IMR-90 (cell line): Measurements from ENCODE around the gene TAOK1. TPM values are rescaled to one million over a fixed set of nuclear protein-coding genes. Genes with fewer than 3 reads are reported as not detected.

Experiments used
- ATAC-seq: fragments of 200-7000 bp; cut with Tn5 transposase; 2 replicates; pipeline ENCODE4 v1.9.1; 2020; ENCODE audit warnings: low read depth, mild to moderate bottlenecking, moderate library complexity
- BruUV-seq: library from RNA; stranded (reverse); fragments of 400-500 nt; replicated peaks from 2 replicates; lab custom pipeline; 2021; lab: Mats Ljungman, UMichigan
- CTCF ChIA-PET: fragments of 300-600 bp; formaldehyde crosslinking; extraction: SDS; loops from one replicate; lab custom pipeline; 2021; ENCODE audit warnings: antibody characterized with exemption; lab: Yijun Ruan, JAX
- POLR2A ChIA-PET: fragments of 300-600 bp; sonication (Branson Sonifier 250); formaldehyde crosslinking; loops from one replicate; lab custom pipeline; 2022; ENCODE audit warnings: antibody characterized with exemption; ENCODE audit not compliant: unreplicated experiment; lab: Charles Lee
- DNase-seq: peaks from one replicate; pipeline ENCODE4 v3.0.0; 2013
- H2AFZ ChIP-seq: replicated peaks from 2 replicates; pipeline ENCODE3; 2013; ENCODE audit warnings: low read length, mild to moderate bottlenecking; ENCODE audit not compliant: poor library complexity
- H2AK5ac ChIP-seq: 2 replicates; pipeline ENCODE4 v1.6.1; 2013; ENCODE audit warnings: low read depth, low read length, inconsistent platforms
- H2AK9ac ChIP-seq: replicated peaks from 2 replicates; pipeline ENCODE3; 2013; ENCODE audit warnings: mild to moderate bottlenecking, low read depth, low read length, moderate library complexity; ENCODE audit not compliant: poor library complexity
- H2BK120ac ChIP-seq: 2 replicates; pipeline ENCODE4 v1.6.1; 2013; ENCODE audit warnings: low read depth, low read length, inconsistent platforms
- H2BK15ac ChIP-seq: 3 replicates; pipeline ENCODE4 v1.6.1; 2013; ENCODE audit warnings: low read depth, low read length, inconsistent platforms
- H2BK20ac ChIP-seq: 2 replicates; pipeline ENCODE4 v1.6.1; 2013; ENCODE audit warnings: low read depth, mild to moderate bottlenecking, inconsistent platforms, low read length, moderate library complexity
- H2BK5ac ChIP-seq: 2 replicates; pipeline ENCODE4 v1.6.1; 2013; ENCODE audit warnings: mild to moderate bottlenecking, low read depth, low read length, inconsistent platforms; ENCODE audit not compliant: poor library complexity, severe bottlenecking
- H3K14ac ChIP-seq: replicated peaks from 2 replicates; pipeline ENCODE4 v1.6.1; 2013; ENCODE audit warnings: low read depth, low read length, inconsistent platforms
- H3K18ac ChIP-seq: 2 replicates; pipeline ENCODE4 v1.6.1; 2013; ENCODE audit warnings: low read depth, low read length, control low read depth
- H3K23ac ChIP-seq: 2 replicates; pipeline ENCODE4 v1.6.1; 2013; ENCODE audit warnings: low read depth, low read length, inconsistent platforms
- H3K27ac ChIP-seq: 2 replicates; pipeline ENCODE4 v1.5.1; 2013; ENCODE audit warnings: mild to moderate bottlenecking, control low read depth, low read length; ENCODE audit not compliant: insufficient read depth
- H3K27me3 ChIP-seq: 2 replicates; pipeline ENCODE4 v1.6.1; 2013; ENCODE audit warnings: low read length; ENCODE audit not compliant: control insufficient read depth, insufficient read depth
- H3K36me3 ChIP-seq: 2 replicates; pipeline ENCODE4 v1.6.1; 2013; ENCODE audit warnings: low read length, mixed read lengths; ENCODE audit not compliant: control insufficient read depth, insufficient read depth
- H3K4ac ChIP-seq: 2 replicates; pipeline ENCODE4 v1.6.1; 2013; ENCODE audit warnings: low read depth, low read length, inconsistent platforms
- H3K4me1 ChIP-seq: 2 replicates; pipeline ENCODE4 v1.6.1; 2013; ENCODE audit warnings: low read length, mixed read lengths; ENCODE audit not compliant: control insufficient read depth, insufficient read depth
- H3K4me2 ChIP-seq: 2 replicates; pipeline ENCODE4 v1.6.1; 2013; ENCODE audit warnings: low read depth, mild to moderate bottlenecking, control low read depth, low read length, moderate library complexity
- H3K4me3 ChIP-seq: 2 replicates; pipeline ENCODE4 v1.5.1; 2013; ENCODE audit warnings: low read depth, mild to moderate bottlenecking, control low read depth, low read length, moderate library complexity; ENCODE audit not compliant: insufficient read depth
- H3K56ac ChIP-seq: 2 replicates; pipeline ENCODE4 v1.6.1; 2013; ENCODE audit warnings: low read length, inconsistent platforms; ENCODE audit not compliant: insufficient read depth; ENCODE audit errors: extremely low read depth
- H3K79me1 ChIP-seq, 2 experiments: 2 replicates each; pipeline ENCODE4 v1.6.1; 2013; ENCODE audit warnings: low read length in 2 of 2, inconsistent platforms in 1 of 2, low read depth in 1 of 2
- H3K9ac ChIP-seq: 2 replicates; pipeline ENCODE4 v1.6.1; 2013; ENCODE audit warnings: low read depth, low read length, control low read depth
- H3K9me1 ChIP-seq: 2 replicates; pipeline ENCODE4 v1.6.1; 2013; ENCODE audit warnings: low read length, inconsistent platforms; ENCODE audit not compliant: insufficient read depth
- H3K9me3 ChIP-seq: 2 replicates; pipeline ENCODE4 v1.6.1; 2013; ENCODE audit warnings: low read length; ENCODE audit not compliant: control insufficient read depth, insufficient read depth
- H4K20me1 ChIP-seq: 2 replicates; pipeline ENCODE4 v1.6.1; 2013; ENCODE audit warnings: low read length, inconsistent platforms; ENCODE audit not compliant: insufficient read depth
- H4K5ac ChIP-seq: 2 replicates; pipeline ENCODE4 v1.6.1; 2013; ENCODE audit warnings: mild to moderate bottlenecking, low read depth, low read length, control low read depth
- H4K8ac ChIP-seq, 2 experiments: 2 replicates each; pipeline ENCODE4 v1.6.1; 2013; ENCODE audit warnings: low read depth in 2 of 2, low read length in 2 of 2, control low read depth in 1 of 2, inconsistent platforms in 1 of 2
- H4K91ac ChIP-seq: 2 replicates; pipeline ENCODE4 v1.6.1; 2013; ENCODE audit warnings: low read depth, low read length, inconsistent platforms; ENCODE audit not compliant: insufficient read depth
- SMC3 ChIP-seq: fragments of 150-350 bp; IDR thresholded peaks from 2 replicates; pipeline ENCODE4 v1.6.1; 2016; ENCODE audit warnings: low read depth, mild to moderate bottlenecking, antibody characterized with exemption, low read length, moderate library complexity
- WGBS, 2 experiments: methylation state at CpG; one replicate each; pipeline versions ENCODE4 v1.1.5 to v1.1.7; 2013; ENCODE audit warnings: missing lambda C conversion rate in 2 of 2; ENCODE audit not compliant: insufficient read length in 1 of 2; ENCODE audit errors: extremely low coverage in 2 of 2; 5-methylcytosine and 5-hydroxymethylcytosine counted together
- dilution Hi-C: fragments of 300-500 bp; cut with HindIII; formaldehyde crosslinking; loops from one replicate; pipeline ENCODE4 v1.14.3; 2018; ENCODE audit warnings: low sequenced_read_pairs; ENCODE audit not compliant: unreplicated experiment
- in situ Hi-C: fragments of 300-500 bp; cut with MboI; formaldehyde crosslinking; loops from 3 replicates; pipeline ENCODE4 v1.14.3; 2019; ENCODE audit warnings: low sequenced_read_pairs, inconsistent platforms, mixed read lengths
- intact Hi-C: fragments of 100-400 bp; cut with micrococcal nuclease; formaldehyde crosslinking; loops from 2 replicates; pipeline ENCODE4 v1.10.0; 2022
- polyA plus RNA-seq, 3 experiments: library from polyadenylated mRNA; depleted of rRNA; stranded (reverse); fragments of >200 nt; gene quantifications; 2 replicates each; pipeline ENCODE4 v1.2.3, GENCODE V29; 2012; ENCODE audit warnings: low replicate concordance in 1 of 3
- total RNA-seq: library from RNA; depleted of rRNA; stranded (reverse); fragments of >200 nt; gene quantifications from 2 replicates; pipeline ENCODE4 v1.2.3, GENCODE V29; 2012
- TF ChIP-seq, protein P1 (sequence below): conservative IDR thresholded peaks from 2 replicates; pipeline ENCODE4 v1.5.1; 2012; ENCODE audit warnings: mild to moderate bottlenecking, low read depth, low read length, improper control_type of control experiment

TAOK1 gene
- total and polyA plus RNA-seq, 2 of the 4 experiments (the other 2 are of a cell fraction), result 9.8 to 91.8 TPM

DNA sequence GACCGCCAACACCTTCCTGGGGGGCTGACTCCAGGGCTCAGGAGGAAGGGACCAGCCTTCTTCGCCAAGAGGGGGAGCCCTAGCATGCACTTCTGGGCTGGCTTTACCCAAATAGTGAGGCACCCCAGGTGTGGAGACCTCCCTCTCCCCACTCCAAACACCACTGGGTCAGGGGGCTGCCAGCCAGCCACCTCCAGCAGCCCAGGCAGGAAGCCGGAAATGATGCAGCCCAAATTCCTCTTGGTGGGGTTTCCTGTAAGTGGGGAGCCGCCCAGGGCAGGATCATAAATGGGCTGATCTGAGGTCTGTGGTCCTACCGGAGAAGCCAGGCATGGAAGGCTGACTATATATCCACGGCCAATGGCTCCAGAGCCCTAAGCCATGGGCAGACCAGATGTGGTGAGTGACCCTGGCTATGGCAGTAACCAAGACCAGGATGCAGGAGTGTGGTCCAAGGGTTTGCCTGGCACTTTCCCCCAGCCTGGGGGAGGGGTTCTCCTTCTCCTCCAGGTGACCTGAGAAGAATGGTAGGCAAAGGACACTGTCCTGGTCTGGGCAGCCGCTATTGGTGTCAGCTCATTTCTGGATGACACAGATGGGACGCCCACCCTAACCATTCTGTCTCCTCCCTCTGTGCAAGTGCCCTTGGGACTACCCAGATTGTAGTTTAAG, 195.1 kb downstream of the TAOK1 start:
- peak overlapping the region; percentile 30 for H2AK5ac ChIP-seq
- H3K14ac ChIP-seq, result peak overlapping the region; percentile 2; the same call in 1 of the 2 replicates
- H3K56ac ChIP-seq, result no peak overlapping the region
- ChIA-PET POLR2A (no interaction called here), CTCF (no interaction called here)
- no peak overlapping the region; the same call in 1 of the 2 replicates for H3K4ac ChIP-seq
- H3K9me3 ChIP-seq, result no peaks in the 10 kb centered on the region
- no peak for DNase-seq
- H4K5ac ChIP-seq, result no peak overlapping the region
- H2AK9ac ChIP-seq, result peak overlapping the region; percentile 68
- no peaks in the 10 kb centered on the region for H3K27me3 ChIP-seq
- H3K27ac ChIP-seq, result no peak overlapping the region
- peaks cover 26% of the 10 kb centered on the region for H3K4me1 ChIP-seq
- H3K23ac ChIP-seq, result peak overlapping the region; percentile 10; the same call in 1 of the 2 replicates
- H3K4me2 ChIP-seq, result no peak overlapping the region
- intact Hi-C loops, result no loop called here
- peak overlapping the region; percentile 39; the same call in 1 of the 2 replicates for H4K91ac ChIP-seq
- H2AFZ ChIP-seq, result peak overlapping the region; percentile 41
- H4K8ac ChIP-seq, result no peak overlapping the region
- H3K9ac ChIP-seq, result no peak overlapping the region
- no peak overlapping the region for H2BK5ac ChIP-seq
- no peak overlapping the region for H2BK20ac ChIP-seq
- TF ChIP-seq SMC3, result no peak
- TF ChIP-seq, protein P1, sequence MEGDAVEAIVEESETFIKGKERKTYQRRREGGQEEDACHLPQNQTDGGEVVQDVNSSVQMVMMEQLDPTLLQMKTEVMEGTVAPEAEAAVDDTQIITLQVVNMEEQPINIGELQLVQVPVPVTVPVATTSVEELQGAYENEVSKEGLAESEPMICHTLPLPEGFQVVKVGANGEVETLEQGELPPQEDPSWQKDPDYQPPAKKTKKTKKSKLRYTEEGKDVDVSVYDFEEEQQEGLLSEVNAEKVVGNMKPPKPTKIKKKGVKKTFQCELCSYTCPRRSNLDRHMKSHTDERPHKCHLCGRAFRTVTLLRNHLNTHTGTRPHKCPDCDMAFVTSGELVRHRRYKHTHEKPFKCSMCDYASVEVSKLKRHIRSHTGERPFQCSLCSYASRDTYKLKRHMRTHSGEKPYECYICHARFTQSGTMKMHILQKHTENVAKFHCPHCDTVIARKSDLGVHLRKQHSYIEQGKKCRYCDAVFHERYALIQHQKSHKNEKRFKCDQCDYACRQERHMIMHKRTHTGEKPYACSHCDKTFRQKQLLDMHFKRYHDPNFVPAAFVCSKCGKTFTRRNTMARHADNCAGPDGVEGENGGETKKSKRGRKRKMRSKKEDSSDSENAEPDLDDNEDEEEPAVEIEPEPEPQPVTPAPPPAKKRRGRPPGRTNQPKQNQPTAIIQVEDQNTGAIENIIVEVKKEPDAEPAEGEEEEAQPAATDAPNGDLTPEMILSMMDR, result peak; percentile 26; the same call in 1 of the 2 replicates
- in situ Hi-C loops, result no loop called here
- no peak overlapping the region for H2BK15ac ChIP-seq
- peaks cover 62% of the 10 kb centered on the region for H4K20me1 ChIP-seq
- peaks cover 24% of the 10 kb centered on the region for H3K36me3 ChIP-seq
- no TSS peak for BruUV-seq
- dilution Hi-C loops, result no loop called here
- no peak overlapping the region for H2BK120ac ChIP-seq
- no peak overlapping the region for H3K18ac ChIP-seq
- H3K4me3 ChIP-seq, result no peak overlapping the region
- H3K9me1 ChIP-seq, result peaks cover 26% of the 10 kb centered on the region
- ATAC-seq, result no peak
- H3K79me1 ChIP-seq, result peaks cover 38 to 85% of the 10 kb centered on the region in 2 experiments
- WGBS, 2 experiments, result 87% methylated on average over 3 of the region's 8 CpGs; no CpG with 5 or more reads in 1 of the 2 experiments
